Nasal cavity respiratory epithelium epithelial cell of viscerocranial mucosa (primary cell): ENCODE results near the gene BRIX1. TPM values are rescaled to one million over a fixed set of nuclear protein-coding genes. Genes with fewer than 3 reads are reported as not detected.

ENCODE experiments used
- total RNA-seq: library from RNA; depleted of rRNA; stranded (reverse); fragments of >200 nt; gene quantifications from 2 replicates; pipeline ENCODE4 v1.2.3, GENCODE V29; 2014

The BRIX1 gene, protein sequence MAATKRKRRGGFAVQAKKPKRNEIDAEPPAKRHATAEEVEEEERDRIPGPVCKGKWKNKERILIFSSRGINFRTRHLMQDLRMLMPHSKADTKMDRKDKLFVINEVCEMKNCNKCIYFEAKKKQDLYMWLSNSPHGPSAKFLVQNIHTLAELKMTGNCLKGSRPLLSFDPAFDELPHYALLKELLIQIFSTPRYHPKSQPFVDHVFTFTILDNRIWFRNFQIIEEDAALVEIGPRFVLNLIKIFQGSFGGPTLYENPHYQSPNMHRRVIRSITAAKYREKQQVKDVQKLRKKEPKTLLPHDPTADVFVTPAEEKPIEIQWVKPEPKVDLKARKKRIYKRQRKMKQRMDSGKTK
- 37.9 and 41.0 TPM in 2 replicates for total RNA-seq

DNA sequence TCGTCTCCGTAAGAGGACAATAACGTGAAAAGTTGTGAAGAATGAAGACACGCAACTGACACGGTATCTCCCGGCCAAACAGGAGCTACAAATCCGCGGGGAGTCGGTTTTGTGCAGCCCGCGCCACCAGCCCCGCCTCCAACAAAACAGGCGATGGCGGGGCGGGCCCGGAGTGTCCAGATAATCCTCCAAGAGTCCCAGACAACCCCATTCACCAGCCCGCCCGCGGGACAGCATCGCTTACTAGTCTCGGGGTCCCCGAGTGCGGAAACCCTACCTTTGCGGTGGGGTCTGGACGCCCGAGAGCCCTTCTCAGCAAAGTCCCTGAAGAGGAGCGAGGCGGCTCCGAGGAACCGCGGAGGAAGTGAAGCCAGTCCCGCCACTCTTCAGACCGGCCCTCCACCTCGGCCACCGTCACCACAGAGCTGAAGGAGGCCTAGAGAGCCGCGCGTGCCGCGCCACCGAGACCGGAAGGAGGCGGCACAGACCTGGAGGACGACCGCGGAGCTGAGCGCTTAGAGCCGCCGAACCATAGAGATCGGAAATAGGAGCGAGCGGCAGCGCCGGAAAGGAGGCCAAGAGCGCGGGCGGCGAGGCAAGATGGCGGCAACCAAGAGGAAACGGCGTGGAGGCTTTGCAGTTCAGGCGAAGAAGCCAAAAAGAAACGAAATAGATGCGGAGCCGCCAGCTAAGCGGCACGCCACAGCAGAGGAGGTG, at the start of gene BRIX1, which contains the start of gene RAD1:
Gene BRIX1, plus strand, starts transcription at position 573 of the 717 bp plus-strand sequence. Its CDS starts 28 bp downstream, at position 601.
Gene RAD1, minus strand, starts transcription at position 366 of the 717 bp plus-strand sequence. CDS start 612 bp downstream, outside the sequence.

DNA sequence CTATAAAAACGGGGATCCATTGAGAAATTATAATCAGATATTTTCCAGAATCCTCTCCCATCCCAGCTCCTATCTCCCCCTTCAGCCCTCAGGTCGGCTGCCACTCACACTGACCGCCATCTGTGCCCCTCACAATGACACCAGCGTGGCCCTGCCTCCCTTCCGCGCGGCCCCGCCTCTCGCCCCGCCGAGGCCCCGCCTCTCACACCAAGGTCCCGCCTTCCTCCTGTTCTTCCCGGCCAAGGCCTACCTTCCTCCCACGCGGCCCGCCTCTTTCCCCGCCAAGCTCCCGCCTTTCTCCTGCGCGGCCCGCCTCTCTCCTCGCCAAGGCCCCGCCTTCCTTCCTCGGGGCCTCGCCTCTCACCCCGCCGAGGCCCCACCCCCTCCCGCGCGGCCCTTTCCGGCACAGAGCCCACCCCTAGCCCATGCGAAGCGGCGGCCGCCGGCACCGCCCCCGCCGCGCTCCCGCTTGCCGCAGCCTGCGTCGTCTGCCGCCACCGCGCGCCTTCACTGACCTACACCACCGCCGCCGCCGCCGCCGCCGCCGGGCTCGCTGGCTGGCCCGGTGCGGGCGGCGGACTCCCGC, 13.7 kb downstream of the BRIX1 start, which contains the start of gene DNAJC21:
Gene DNAJC21, plus strand, starts transcription at position 426 of the 586 bp plus-strand sequence. CDS start 261 bp downstream, outside the sequence.

Other genes with a start within 250 kb of the BRIX1 start
- gene TTC23L, start 76.5 kb upstream of the BRIX1 start, total RNA-seq, result under 0.01 and 0.07 TPM in 2 replicates
- gene RAD1, start 207 bp upstream of the BRIX1 start, total RNA-seq, result 18.8 and 20.4 TPM in 2 replicates
- 66.3 and 80.4 TPM in 2 replicates for gene DNAJC21, start 13.8 kb downstream of the BRIX1 start, total RNA-seq
- gene AGXT2, start 132.2 kb downstream of the BRIX1 start, total RNA-seq, result not detected in 2 replicates